Measurements from ENCODE around the gene CHIA. TPM values are rescaled to one million over a fixed set of nuclear protein-coding genes. Genes with fewer than 3 reads are reported as not detected.

CHIA gene
- total and polyA plus RNA-seq, 2 of the 4 experiments (the other 2 are of a cell fraction), result not detected

GRCh38 chr1:111369177-111369576 is 78.5 kb downstream of the CHIA start:
- H3K9ac ChIP-seq (ENCODE audit: low read depth, low read length), result no peak overlapping the region
- H3K4me2 ChIP-seq (ENCODE audit: low read depth, low read length), result no peak overlapping the region
- no peak overlapping the region for H3K27ac ChIP-seq (ENCODE audit: insufficient read depth, low read length)

More at GRCh38 chr1:111369177-111369576, 78.5 kb downstream of the CHIA start:
- H3K79me1 ChIP-seq (ENCODE audit: low read depth in 1 of 2, low read length in 2 of 2), result no peaks in the 10 kb centered on the region
- H2AK5ac ChIP-seq (ENCODE audit: low read depth, low read length), result no peak overlapping the region
- TF ChIP-seq BHLHE40 (IDR thresholded peaks at IDR 0.05; ENCODE audit: low read depth, low read length), result no peak
- TF ChIP-seq FOS (IDR thresholded peaks at IDR 0.05; ENCODE audit: low read depth, low read length), result no peak
- no peak for TF ChIP-seq CHD1 (IDR thresholded peaks at IDR 0.05; ENCODE audit: low read depth, low read length)
- TF ChIP-seq POLR2A (IDR thresholded peaks at IDR 0.05; ENCODE audit: low read depth, low read length), result no peak
- no peak for TF ChIP-seq ELK1 (IDR thresholded peaks at IDR 0.05; ENCODE audit: borderline replicate concordance, low read depth, low read length)
- TF ChIP-seq MAZ (IDR thresholded peaks at IDR 0.05; ENCODE audit: borderline replicate concordance, low read depth, low read length), result no peak
- no peak for TF ChIP-seq SMC3 (IDR thresholded peaks at IDR 0.05; ENCODE audit: low read depth, low read length)
- no peak for TF ChIP-seq CEBPB (IDR thresholded peaks at IDR 0.05; ENCODE audit: low read depth, low read length)
- no peak for TF ChIP-seq MAFK (IDR thresholded peaks at IDR 0.05; ENCODE audit: low read depth, low read length)
- no peak for TF ChIP-seq CTCF (conservative IDR thresholded peaks at IDR 0.05; ENCODE audit: low read depth, low read length)
- TF ChIP-seq MXI1 (IDR thresholded peaks at IDR 0.05; ENCODE audit: borderline replicate concordance, low read depth, low read length), result no peak
- TF ChIP-seq RFX5 (IDR thresholded peaks at IDR 0.05; ENCODE audit: low read depth, low read length), result no peak
- TF ChIP-seq NFE2L2 (IDR thresholded peaks at IDR 0.05; ENCODE audit: low read depth, low read length), result no peak
- no peak for TF ChIP-seq USF2 (IDR thresholded peaks at IDR 0.05; ENCODE audit: low read depth, low read length)
- TF ChIP-seq RCOR1 (IDR thresholded peaks at IDR 0.05; ENCODE audit: insufficient replicate concordance, low read length), result no peak
- no peak for TF ChIP-seq RAD21 (IDR thresholded peaks at IDR 0.05; ENCODE audit: low read length)
- H4K91ac ChIP-seq (ENCODE audit: insufficient read depth, low read depth, low read length), result no peak overlapping the region
- H3K18ac ChIP-seq (ENCODE audit: low read depth, low read length), result no peak overlapping the region
- H4K20me1 ChIP-seq (ENCODE audit: insufficient read depth, low read length), result no peaks in the 10 kb centered on the region
- intact Hi-C loops (cut with micrococcal nuclease), result no loop called here
- POLR2A ChIA-PET (ENCODE audit: unreplicated experiment), result no interaction called here
- dilution Hi-C loops (cut with HindIII; ENCODE audit: low sequenced_read_pairs, unreplicated experiment), result no loop called here
- H3K56ac ChIP-seq (ENCODE audit: extremely low read depth, insufficient read depth, low read length), result no peak overlapping the region
- no peak overlapping the region for H2AK9ac ChIP-seq (replicated peaks; ENCODE audit: low read depth, low read length, poor library complexity)
- no peak overlapping the region for H2AFZ ChIP-seq (replicated peaks; ENCODE audit: low read length, poor library complexity)
- no peak overlapping the region for H2BK20ac ChIP-seq (ENCODE audit: low read depth, low read length)
- no peaks in the 10 kb centered on the region for H3K36me3 ChIP-seq (ENCODE audit: control insufficient read depth, insufficient read depth, low read length)
- no peak for DNase-seq
- in situ Hi-C loops (cut with MboI; ENCODE audit: low sequenced_read_pairs), result no loop called here
- peaks cover 7% of the 10 kb centered on the region for H3K27me3 ChIP-seq (ENCODE audit: control insufficient read depth, insufficient read depth, low read length)
- H3K9me3 ChIP-seq (ENCODE audit: control insufficient read depth, insufficient read depth, low read length), result no peaks in the 10 kb centered on the region
- H3K4me3 ChIP-seq (ENCODE audit: insufficient read depth, low read depth, low read length), result no peak overlapping the region
- no peak overlapping the region for H2BK120ac ChIP-seq (ENCODE audit: low read depth, low read length)
- H2BK15ac ChIP-seq (ENCODE audit: low read depth, low read length), result no peak overlapping the region
- WGBS, 2 experiments (ENCODE audit: extremely low coverage in 2 of 2, insufficient read length in 1 of 2), result 80% methylated on average over 1 of the region's 2 CpGs; no CpG with 5 or more reads in 1 of the 2 experiments
- no peaks in the 10 kb centered on the region for H3K9me1 ChIP-seq (ENCODE audit: insufficient read depth, low read length)
- no peak overlapping the region for H4K5ac ChIP-seq (ENCODE audit: low read depth, low read length)
- no peak overlapping the region for H3K23ac ChIP-seq (ENCODE audit: low read depth, low read length)
- H2BK5ac ChIP-seq (ENCODE audit: low read depth, low read length, poor library complexity, severe bottlenecking), result no peak overlapping the region
- H3K4me1 ChIP-seq (ENCODE audit: control insufficient read depth, insufficient read depth, low read length), result no peaks in the 10 kb centered on the region; the same call in 1 of the 2 replicates
- no peak overlapping the region for H3K4ac ChIP-seq (ENCODE audit: low read depth, low read length)
- H3K14ac ChIP-seq (replicated peaks; ENCODE audit: low read depth, low read length), result no peak overlapping the region
- CTCF ChIA-PET, result interaction anchor here (0.7 kb wide), 1 partner anchor 103 kb away, joined by 3 read pairs; no protein-coding TSS in a partner anchor
- H4K8ac ChIP-seq (ENCODE audit: low read depth in 2 of 2, low read length in 2 of 2), result no peak overlapping the region
- BruUV-seq (replicated peaks), result no TSS peak
- no peak for ATAC-seq (ENCODE audit: low read depth)
